H9 (cell line): Measurements from ENCODE around the gene ONECUT1. TPM values are rescaled to one million over a fixed set of nuclear protein-coding genes. Genes with fewer than 3 reads are reported as not detected.

Experiments used
- DNase-seq: peaks from one replicate; pipeline ENCODE4 v3.0.0-alpha.2; 2017
- H2AFZ ChIP-seq: one replicate; pipeline ENCODE4 v1.6.1; 2013; ENCODE audit warnings: mild to moderate bottlenecking, low read length, control low read depth, moderate library complexity
- H2AK5ac ChIP-seq: 2 replicates; pipeline ENCODE4 v1.6.1; 2013; ENCODE audit warnings: low read length, control low read depth, mixed read lengths; ENCODE audit not compliant: insufficient read length
- H2BK120ac ChIP-seq: one replicate; pipeline ENCODE4 v1.6.1; 2013; ENCODE audit warnings: low read depth, mild to moderate bottlenecking, low read length, control low read depth, inconsistent platforms; ENCODE audit not compliant: poor library complexity, severe bottlenecking
- H2BK12ac ChIP-seq: 2 replicates; pipeline ENCODE4 v1.6.1; 2013; ENCODE audit warnings: low read length, control low read depth, mixed read lengths, low read depth; ENCODE audit not compliant: insufficient read length
- H2BK15ac ChIP-seq: 2 replicates; pipeline ENCODE4 v1.6.1; 2013; ENCODE audit warnings: low read depth, low read length, control low read depth
- H2BK20ac ChIP-seq: one replicate; pipeline ENCODE4 v1.6.1; 2013; ENCODE audit warnings: low read depth, mild to moderate bottlenecking, low read length, control low read depth, inconsistent platforms; ENCODE audit not compliant: poor library complexity, severe bottlenecking
- H2BK5ac ChIP-seq: 2 replicates; pipeline ENCODE4 v1.6.1; 2013; ENCODE audit warnings: low read length, control low read depth, mixed read lengths; ENCODE audit not compliant: insufficient read length
- H3K14ac ChIP-seq: 2 replicates; pipeline ENCODE4 v1.6.1; 2013; ENCODE audit warnings: low read length, control low read depth; ENCODE audit not compliant: insufficient read depth
- H3K18ac ChIP-seq: 2 replicates; pipeline ENCODE4 v1.6.1; 2013; ENCODE audit warnings: low read depth, mild to moderate bottlenecking, mixed read lengths, low read length, control low read depth; ENCODE audit not compliant: insufficient read length
- H3K23ac ChIP-seq: 2 replicates; pipeline ENCODE4 v1.6.1; 2013; ENCODE audit warnings: low read length, control low read depth, mixed read lengths, low read depth; ENCODE audit not compliant: insufficient read length
- H3K23me2 ChIP-seq: 2 replicates; pipeline ENCODE4 v1.6.1; 2013; ENCODE audit warnings: low read depth, mild to moderate bottlenecking, mixed read lengths, low read length, control low read depth; ENCODE audit not compliant: insufficient read length, poor library complexity, severe bottlenecking
- H3K27ac ChIP-seq: 2 replicates; pipeline ENCODE4 v1.5.1; 2013; ENCODE audit warnings: low read length, control low read depth, mixed read lengths, low read depth; ENCODE audit not compliant: insufficient read length
- H3K27me3 ChIP-seq: 2 replicates; pipeline ENCODE4 v1.6.1; 2013; ENCODE audit warnings: low read length, control low read depth, inconsistent platforms; ENCODE audit not compliant: insufficient read depth
- H3K4ac ChIP-seq: 2 replicates; pipeline ENCODE4 v1.6.1; 2013; ENCODE audit warnings: low read depth, mild to moderate bottlenecking, control low read depth, inconsistent platforms, low read length, moderate library complexity
- H3K4me1 ChIP-seq: 2 replicates; pipeline ENCODE4 v1.6.1; 2013; ENCODE audit warnings: low read length, control low read depth, inconsistent platforms; ENCODE audit not compliant: insufficient read depth
- H3K4me2 ChIP-seq: 2 replicates; pipeline ENCODE4 v1.6.1; 2013; ENCODE audit warnings: low read length, control low read depth, mixed read lengths; ENCODE audit not compliant: insufficient read length, insufficient read depth
- H3K56ac ChIP-seq: 2 replicates; pipeline ENCODE4 v1.6.1; 2013; ENCODE audit warnings: low read depth, mild to moderate bottlenecking, mixed read lengths, low read length, control low read depth; ENCODE audit not compliant: insufficient read length
- H3K79me1 ChIP-seq: 2 replicates; pipeline ENCODE4 v1.6.1; 2013; ENCODE audit warnings: low read depth, mild to moderate bottlenecking, moderate library complexity, low read length, control low read depth, inconsistent platforms; ENCODE audit not compliant: insufficient read depth, poor library complexity, severe bottlenecking
- H3K79me2 ChIP-seq: 2 replicates; pipeline ENCODE4 v1.6.1; 2013; ENCODE audit warnings: low read length, control low read depth, inconsistent platforms; ENCODE audit not compliant: insufficient read depth
- H3K9ac ChIP-seq: 2 replicates; pipeline ENCODE4 v1.6.1; 2013; ENCODE audit warnings: low read length, control low read depth, mixed read lengths; ENCODE audit not compliant: insufficient read length; ENCODE audit errors: extremely low read depth
- H3K9me3 ChIP-seq: one replicate; pipeline ENCODE4 v1.6.1; 2013; ENCODE audit warnings: low read depth, low read length, inconsistent platforms; ENCODE audit not compliant: control insufficient read depth
- H3T11ph ChIP-seq: one replicate; pipeline ENCODE4 v1.6.1; 2013; ENCODE audit warnings: mild to moderate bottlenecking, low read length, control low read depth, inconsistent platforms
- H4K20me1 ChIP-seq: one replicate; pipeline ENCODE4 v1.6.1; 2013; ENCODE audit not compliant: control insufficient read depth, insufficient read length, insufficient read depth
- H4K5ac ChIP-seq: 2 replicates; pipeline ENCODE4 v1.6.1; 2013; ENCODE audit warnings: low read depth, mild to moderate bottlenecking, mixed read lengths, low read length, control low read depth; ENCODE audit not compliant: insufficient read length
- H4K8ac ChIP-seq: replicated peaks from 2 replicates; pipeline ENCODE4 v1.6.1; 2013; ENCODE audit warnings: low read length, control low read depth, mixed read lengths, low read depth; ENCODE audit not compliant: insufficient read length
- H4K91ac ChIP-seq: 2 replicates; pipeline ENCODE4 v1.6.1; 2013; ENCODE audit warnings: low read depth, mild to moderate bottlenecking, moderate library complexity, mixed read lengths, low read length, control low read depth; ENCODE audit not compliant: insufficient read length
- H3K27ac Mint-ChIP-seq, 3 experiments: 2 replicates in 2 of 3; 3 replicates in 1 of 3; pipeline ENCODE4 v1.8.0; 2020 to 2021; ENCODE audit warnings: mixed read lengths in 3 of 3, mild to moderate bottlenecking in 1 of 3, moderate library complexity in 1 of 3
- H3K27me3 Mint-ChIP-seq: 2 replicates; pipeline ENCODE4 v1.8.0; 2021; ENCODE audit warnings: low read depth, mild to moderate bottlenecking, moderate library complexity, mixed read lengths
- H3K36me3 Mint-ChIP-seq, 3 experiments: 2 replicates in 2 of 3; 3 replicates in 1 of 3; pipeline ENCODE4 v1.8.0; 2020 to 2021; ENCODE audit warnings: low read depth in 3 of 3, mixed read lengths in 3 of 3; ENCODE audit not compliant: insufficient read depth in 1 of 3
- H3K4me1 Mint-ChIP-seq, 2 experiments: 2 replicates each; pipeline ENCODE4 v1.8.0; 2020; ENCODE audit warnings: mixed read lengths in 2 of 2
- H3K4me3 Mint-ChIP-seq, 2 experiments: 2 replicates in 1 of 2; 3 replicates in 1 of 2; pipeline ENCODE4 v1.8.0; 2020 to 2021; ENCODE audit warnings: mild to moderate bottlenecking in 2 of 2, mixed read lengths in 2 of 2, moderate library complexity in 1 of 2
- H3K9me3 Mint-ChIP-seq, 2 experiments: 2 replicates in 1 of 2; 3 replicates in 1 of 2; pipeline ENCODE4 v1.8.0; 2020; ENCODE audit warnings: mild to moderate bottlenecking in 2 of 2, mixed read lengths in 2 of 2, moderate library complexity in 1 of 2
- WGBS: extraction: QIAGEN DNeasy Blood & Tissue Kit; methylation state at CpG from one replicate; pipeline ENCODE4 v1.1.7; 2013; ENCODE audit warnings: missing lambda C conversion rate, low lambda C conversion rate, mixed read lengths; ENCODE audit not compliant: insufficient read length; ENCODE audit errors: extremely low coverage; 5-methylcytosine and 5-hydroxymethylcytosine counted together
- total RNA-seq: library from RNA; stranded (reverse); gene quantifications from 2 replicates; pipeline ENCODE4 v1.2.1, GENCODE V29; 2021
- TF ChIP-seq, protein P1 (sequence below): fragments of 200-600 bp; sonication (generic); conservative IDR thresholded peaks from 3 replicates; pipeline ENCODE4 v1.8.0; 2021; ENCODE audit warnings: antibody characterized with exemption, mild to moderate bottlenecking

ONECUT1 gene
- total RNA-seq, 1 experiment from 2014 or later, result 14.1 TPM

DNA sequence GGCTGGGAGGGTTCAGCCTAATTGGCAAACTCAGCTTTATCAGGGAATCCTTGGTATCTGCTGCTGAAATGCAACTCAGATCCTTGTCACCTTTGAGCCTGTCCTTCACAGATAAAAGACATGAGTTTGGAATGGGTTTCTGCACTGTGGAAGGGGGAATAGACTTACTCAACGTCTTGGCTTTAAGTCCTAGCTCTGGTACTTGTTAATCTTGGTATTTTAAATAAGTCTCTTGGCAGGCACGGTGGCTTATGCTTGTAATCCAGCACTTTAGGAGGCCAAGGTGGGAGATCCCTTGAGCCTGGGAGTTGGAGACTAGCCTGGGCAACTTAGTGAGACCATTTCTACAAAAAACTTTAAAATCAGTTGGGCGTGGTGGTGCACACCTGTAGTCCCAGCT lies 55.8 kb downstream of the ONECUT1 start:
- no peak for DNase-seq
- Histone ChIP-seq H3K9ac (no peak overlapping the region), H2AK5ac (no peak overlapping the region), H4K20me1 (no peaks in the 10 kb centered on the region), H2BK20ac (no peak overlapping the region), H4K8ac (no peak overlapping the region), H3K4ac (no peak overlapping the region), H2BK12ac (no peak overlapping the region), H3K4me2 (no peak overlapping the region), H4K5ac (no peak overlapping the region), H3K27ac (no peak overlapping the region), H3K9me3 (no peaks in the 10 kb centered on the region), H3K23ac (no peak overlapping the region), H3K79me2 (no peaks in the 10 kb centered on the region), H2BK5ac (no peak overlapping the region), H3K23me2 (no peaks in the 10 kb centered on the region), H3T11ph (no peak overlapping the region), H3K18ac (no peak overlapping the region), H3K14ac (no peak overlapping the region), H2AFZ (no peak overlapping the region), H3K56ac (no peak overlapping the region), H3K27me3 (no peaks in the 10 kb centered on the region), H2BK15ac (no peak overlapping the region), H3K4me1 (peaks cover 2% of the 10 kb centered on the region; the same call in 1 of the 2 replicates), H4K91ac (no peak overlapping the region), H2BK120ac (no peak overlapping the region), H3K79me1 (no peaks in the 10 kb centered on the region)
- no peaks in the 10 kb centered on the region; the same call in none of the 2 replicates for H3K27me3 Mint-ChIP-seq
- H3K4me1 Mint-ChIP-seq, result peaks cover 19 to 34% of the 10 kb centered on the region in 2 experiments
- no CpG with 5 or more reads among the region's 3 CpGs for WGBS
- H3K4me3 Mint-ChIP-seq, result no peak overlapping the region
- peaks cover under 1 to 2% of the 10 kb centered on the region in 2 experiments; a peak in 1 of 5 replicates for H3K9me3 Mint-ChIP-seq
- TF ChIP-seq, protein P1, sequence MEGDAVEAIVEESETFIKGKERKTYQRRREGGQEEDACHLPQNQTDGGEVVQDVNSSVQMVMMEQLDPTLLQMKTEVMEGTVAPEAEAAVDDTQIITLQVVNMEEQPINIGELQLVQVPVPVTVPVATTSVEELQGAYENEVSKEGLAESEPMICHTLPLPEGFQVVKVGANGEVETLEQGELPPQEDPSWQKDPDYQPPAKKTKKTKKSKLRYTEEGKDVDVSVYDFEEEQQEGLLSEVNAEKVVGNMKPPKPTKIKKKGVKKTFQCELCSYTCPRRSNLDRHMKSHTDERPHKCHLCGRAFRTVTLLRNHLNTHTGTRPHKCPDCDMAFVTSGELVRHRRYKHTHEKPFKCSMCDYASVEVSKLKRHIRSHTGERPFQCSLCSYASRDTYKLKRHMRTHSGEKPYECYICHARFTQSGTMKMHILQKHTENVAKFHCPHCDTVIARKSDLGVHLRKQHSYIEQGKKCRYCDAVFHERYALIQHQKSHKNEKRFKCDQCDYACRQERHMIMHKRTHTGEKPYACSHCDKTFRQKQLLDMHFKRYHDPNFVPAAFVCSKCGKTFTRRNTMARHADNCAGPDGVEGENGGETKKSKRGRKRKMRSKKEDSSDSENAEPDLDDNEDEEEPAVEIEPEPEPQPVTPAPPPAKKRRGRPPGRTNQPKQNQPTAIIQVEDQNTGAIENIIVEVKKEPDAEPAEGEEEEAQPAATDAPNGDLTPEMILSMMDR, result no peak
- no peak overlapping the region for H3K27ac Mint-ChIP-seq
- H3K36me3 Mint-ChIP-seq, result peaks cover 0 to 2% (median under 1%) of the 10 kb centered on the region in 3 experiments; a peak in 2 of 7 replicates
